HG02763 (cell line): ENCODE measurements around the gene COA3.

Source experiments
- ATAC-seq: cut with Tn5 transposase; IDR thresholded peaks from one replicate; pipeline ENCODE4 v1.9.1; 2021; ENCODE audit warnings: mild to moderate bottlenecking, moderate library complexity; ENCODE audit not compliant: unreplicated experiment

The COA3 gene

DNA sequence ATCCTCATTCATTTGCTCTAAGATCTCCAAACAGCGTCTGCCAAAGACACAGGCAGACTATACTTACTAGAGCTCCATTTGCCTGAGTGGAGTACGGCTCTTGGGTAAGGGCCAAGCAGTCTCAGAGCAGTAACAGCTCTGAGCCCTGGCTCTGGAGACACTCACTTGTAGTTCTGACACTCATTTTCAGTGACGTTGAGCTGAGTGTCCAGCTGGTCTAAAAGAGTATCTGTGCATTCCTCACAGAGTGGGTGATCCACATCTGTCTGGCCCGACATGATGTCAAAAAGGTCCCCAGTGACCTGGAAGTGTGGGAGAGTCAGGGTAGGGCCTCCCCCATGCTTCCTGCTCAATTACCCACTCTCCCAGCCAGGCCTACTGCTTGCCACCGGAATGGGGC is 19.9 kb upstream of the COA3 start:
- no peak for ATAC-seq

- ATAC-seq, result no peak
Observed at GRCh38 chr17:42817866-42818265, 19.4 kb upstream of the COA3 start.

- no peak for ATAC-seq
Observed at GRCh38 chr17:42814633-42815399, 16.3 kb upstream of the COA3 start.

DNA sequence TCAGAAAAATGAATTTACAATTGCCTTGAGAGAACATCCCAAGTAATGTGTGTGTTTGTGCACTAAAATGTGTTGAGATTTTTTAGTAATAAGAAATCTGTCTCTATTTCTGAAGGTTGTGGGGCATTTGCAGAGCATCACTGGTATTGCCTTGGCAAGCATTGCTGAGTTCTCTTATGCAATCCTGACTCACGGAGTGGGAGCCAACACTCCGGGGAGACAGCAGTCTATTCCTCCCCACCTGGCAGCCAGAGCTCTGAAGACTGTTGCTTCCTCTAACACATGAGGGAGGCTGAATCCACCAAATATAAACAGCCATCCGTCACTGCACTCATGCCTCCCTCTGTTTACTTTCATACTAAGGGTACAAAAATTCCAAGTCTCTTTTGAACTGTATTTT is 10.7 kb upstream of the COA3 start:
- no peak for ATAC-seq

DNA sequence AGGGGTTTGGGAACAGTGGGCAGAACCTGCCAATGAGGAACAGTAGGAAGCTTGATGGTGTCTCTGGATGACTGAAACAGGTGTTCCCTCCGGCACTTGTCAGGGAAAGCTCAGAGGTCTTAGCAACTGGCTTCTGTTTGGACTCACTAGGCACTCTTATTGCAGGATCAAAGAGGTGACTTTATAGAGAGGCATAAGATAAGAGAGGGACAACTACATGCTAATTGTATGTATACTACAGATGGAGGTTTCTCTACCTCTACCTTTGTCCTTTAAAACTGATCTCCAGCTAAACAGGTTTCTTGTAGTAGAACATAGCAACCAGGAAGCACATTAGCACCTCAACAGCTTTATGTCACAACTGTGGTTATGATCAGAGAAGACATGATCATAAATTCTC is 7.7 kb upstream of the COA3 start:
- no peak for ATAC-seq

- no peak for ATAC-seq
Observed at GRCh38 chr17:42804918-42805367, 6.4 kb upstream of the COA3 start.

DNA sequence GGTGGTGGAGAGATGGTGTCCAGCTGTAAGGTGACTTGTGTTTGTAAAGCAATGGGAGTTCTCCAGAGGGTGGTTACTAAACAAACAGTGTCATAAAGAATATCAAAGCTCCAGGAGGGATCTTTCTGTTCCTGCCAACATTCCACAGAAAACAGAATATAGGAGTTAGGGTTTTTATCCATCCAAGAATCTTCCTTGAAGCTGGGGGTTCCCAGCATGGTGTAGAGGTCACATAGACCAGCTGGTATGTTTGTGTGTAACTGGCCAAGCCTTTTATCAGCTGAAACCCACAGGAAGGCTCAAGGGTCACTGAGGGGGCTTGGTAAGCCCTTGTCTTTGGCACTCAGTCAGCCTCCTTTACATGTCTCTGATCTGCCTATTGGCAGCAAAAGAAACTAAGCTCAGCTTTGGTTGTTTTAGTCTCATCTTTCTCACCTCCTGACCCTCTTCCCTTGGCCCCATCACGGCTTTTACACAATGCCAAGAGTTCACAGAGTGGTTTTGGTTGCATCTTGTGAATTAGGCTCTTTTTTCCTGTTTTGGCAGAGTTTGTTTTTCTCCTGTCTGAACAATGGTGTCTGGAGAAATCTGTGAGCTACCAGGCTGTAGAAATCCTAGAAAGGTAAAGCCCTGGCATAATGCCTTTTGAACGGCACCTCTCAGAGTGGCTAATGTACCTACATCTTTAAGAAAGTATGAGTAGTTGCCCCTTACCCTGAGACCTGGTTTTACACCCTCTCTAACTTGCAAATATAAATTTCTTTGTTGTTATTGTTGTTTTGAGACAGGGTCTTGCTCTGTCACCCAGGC is 4.8 kb upstream of the COA3 start:
- ATAC-seq, result no peak

DNA sequence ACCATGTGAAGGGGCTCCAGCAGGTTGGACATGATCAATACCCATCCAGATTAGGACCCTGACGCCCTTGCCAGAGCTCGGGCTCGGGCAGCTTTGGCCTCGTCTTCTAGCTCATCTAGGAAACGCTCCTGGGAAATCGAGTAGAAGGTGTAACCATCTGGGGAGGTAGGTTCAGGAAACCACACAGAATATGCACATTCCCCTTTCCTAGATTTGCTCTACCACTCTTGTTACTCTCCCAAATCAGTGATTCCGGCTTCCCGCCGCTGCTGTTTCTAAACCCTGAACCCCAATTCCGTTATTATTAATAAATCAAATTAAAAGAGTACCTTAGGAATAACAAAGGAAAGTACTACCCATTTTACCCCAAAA is 507 bp downstream of the COA3 start:
- ATAC-seq, result no peak

GRCh38 chr17:42797067-42798007 is 1.2 kb downstream of the COA3 start:
- no peak for ATAC-seq

DNA sequence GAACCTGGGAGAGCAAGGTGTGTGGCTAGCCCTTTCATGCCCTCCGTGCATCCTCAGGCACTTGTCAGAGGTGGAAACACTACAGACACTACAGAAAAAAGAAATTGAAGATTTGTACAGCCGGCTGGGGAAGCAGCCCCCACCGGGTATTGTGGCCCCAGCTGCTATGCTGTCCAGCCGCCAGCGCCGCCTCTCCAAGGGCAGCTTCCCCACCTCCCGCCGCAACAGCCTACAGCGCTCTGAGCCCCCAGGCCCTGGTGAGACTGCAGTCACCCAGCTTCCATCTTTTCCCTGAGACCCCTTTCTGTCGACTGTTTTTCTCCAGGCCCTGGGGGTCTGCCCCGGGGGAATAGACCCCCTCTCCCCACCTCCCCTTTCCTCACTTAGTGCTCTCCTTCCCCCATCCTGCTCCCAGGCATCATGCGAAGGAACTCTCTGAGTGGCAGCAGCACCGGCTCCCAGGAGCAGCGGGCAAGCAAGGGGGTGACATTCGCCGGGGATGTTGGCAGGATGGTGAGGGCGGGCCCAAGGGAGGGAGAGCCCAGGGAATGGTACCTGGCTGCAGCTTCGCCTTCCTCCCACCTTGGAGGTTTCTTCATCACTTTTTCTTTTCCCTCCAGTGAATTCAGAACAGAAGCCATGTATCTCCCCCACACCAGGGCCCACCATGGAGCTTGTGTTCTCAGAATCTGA is 2.3 kb downstream of the COA3 start:
- ATAC-seq, result no peak

DNA sequence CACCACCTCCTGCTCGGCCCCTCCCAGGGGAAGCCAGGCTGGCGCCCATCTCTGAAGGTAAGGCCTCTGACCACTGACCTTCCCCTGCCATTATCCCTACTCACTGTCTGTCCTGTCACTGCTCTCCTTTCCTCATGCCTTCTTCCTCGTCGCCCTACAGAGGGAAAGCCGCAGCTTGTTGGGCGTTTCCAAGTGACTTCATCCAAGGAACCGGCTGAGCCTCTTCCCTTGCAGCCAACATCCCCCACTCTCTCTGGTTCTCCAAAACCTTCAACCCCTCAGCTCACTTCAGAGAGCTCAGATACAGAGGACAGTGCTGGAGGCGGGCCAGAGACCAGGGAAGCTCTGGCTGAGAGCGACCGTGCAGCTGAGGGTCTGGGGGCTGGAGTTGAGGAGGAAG is 3.0 kb downstream of the COA3 start:
- ATAC-seq, result no peak

DNA sequence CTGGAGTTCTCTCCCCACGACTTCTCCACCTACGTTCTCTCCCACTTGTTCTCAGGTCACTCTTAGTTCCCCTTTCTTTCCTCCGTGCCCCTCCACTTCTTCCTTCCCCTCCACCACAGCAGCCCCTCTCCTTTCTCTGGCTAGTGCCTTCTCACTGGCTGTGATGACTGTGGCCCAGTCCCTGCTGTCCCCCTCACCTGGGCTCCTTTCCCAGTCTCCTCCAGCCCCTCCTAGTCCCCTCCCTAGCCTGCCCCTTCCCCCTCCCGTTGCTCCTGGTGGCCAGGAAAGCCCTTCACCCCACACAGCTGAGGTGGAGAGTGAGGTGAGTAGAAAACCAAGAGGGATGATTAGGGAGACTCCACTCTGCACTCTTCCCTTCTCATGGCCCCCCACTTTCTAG is 3.4 kb downstream of the COA3 start:
- no peak for ATAC-seq

DNA sequence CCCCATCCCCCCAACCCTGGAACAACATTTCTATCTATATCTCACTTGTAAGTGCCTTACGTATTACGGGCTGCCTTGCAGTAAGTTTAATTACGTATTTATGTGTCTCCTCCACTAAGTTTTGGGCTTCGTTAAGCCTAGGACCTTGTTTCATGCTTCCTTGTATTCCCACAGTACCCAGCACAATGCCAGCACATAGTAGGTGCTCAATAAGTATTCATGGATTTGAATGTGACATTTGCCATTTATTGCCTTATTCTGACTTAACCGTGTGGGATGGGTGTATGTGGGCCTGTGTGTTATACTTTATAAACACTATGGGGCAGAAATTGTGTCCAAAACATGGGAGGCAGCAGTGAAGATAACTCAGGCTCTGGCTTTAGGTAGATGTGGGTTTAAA is 6.0 kb downstream of the COA3 start:
- ATAC-seq, result no peak

DNA sequence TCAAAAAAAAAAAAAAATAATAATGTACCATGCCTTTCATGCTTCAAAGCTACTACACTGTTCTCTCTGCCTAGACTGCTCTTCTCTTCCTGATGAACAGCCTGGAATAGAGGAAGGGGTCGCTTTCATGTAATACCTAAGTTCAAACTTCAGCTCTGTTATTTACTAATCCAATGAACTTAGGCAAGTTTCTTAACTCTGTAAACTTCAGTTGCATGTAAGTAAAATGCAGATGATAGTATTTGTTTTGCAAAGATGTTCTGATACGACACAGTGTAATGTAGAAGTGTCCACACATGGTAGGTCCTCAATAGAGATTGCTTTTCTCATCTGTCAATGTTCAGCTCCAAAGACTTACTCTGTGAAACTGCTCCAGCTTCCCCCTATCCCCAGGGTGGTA is 6.6 kb downstream of the COA3 start:
- ATAC-seq, result no peak

DNA sequence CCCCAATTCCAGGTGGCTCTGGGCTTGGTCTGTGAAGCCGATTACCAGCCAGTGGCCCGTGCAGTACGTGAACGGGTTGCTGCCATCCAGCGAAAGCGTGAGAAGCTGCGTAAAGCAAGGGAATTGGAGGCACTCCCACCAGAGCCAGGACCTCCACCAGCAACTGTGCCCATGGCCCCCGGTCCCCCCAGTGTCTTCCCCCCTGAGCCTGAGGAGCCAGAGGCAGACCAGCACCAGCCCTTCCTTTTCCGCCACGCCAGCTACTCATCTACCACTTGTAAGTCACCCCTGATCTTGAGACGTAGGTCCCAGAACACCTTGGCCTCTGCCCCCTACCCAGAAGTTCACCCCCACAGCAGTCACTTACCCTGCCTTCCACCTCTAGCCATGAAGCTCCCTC is 11.2 kb downstream of the COA3 start:
- no peak for ATAC-seq

GRCh38 chr17:42784811-42785592 is 13.5 kb downstream of the COA3 start:
- ATAC-seq, result no peak

- ATAC-seq, result no peak
Observed at GRCh38 chr17:42784409-42784808, 14.1 kb downstream of the COA3 start.

GRCh38 chr17:42783791-42784138 is 14.7 kb downstream of the COA3 start:
- ATAC-seq, result no peak

DNA sequence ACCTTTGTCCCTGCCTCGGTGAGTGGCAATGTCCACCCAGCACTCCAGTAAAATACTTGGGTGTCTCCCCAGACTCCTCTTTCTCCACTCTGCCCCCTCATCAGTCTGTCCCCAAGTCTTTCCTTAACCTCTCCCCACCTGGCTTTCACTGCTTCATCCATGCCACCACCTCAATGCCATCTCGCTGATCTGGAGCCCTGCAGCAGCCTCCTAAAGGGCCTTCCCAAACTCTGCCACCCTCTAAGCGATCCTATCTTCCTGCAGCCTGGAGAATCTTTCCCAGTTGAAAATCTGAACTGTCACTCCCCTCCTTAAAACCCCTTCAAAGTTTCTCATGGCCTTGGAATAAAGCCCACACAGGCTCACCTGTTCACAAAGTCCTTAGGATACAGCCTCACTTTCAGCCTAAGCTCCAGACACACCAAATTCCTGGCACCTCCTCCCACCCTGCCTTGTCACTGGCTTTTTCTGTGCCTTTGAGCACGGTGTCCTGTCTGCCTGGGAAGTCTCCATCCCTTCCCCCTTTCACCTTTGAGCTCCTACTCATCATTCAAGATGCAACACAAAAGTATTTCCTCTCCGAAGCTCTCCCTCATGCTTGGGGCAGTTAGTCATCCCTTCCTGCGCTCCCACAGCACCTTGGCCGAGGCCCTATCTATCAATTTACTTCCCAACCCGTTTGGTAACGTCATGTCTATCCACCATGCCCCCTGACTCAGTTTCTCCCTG is 15.3 kb downstream of the COA3 start:
- ATAC-seq, result no peak
